ENCODE data around the gene RAB40A.

DNA sequence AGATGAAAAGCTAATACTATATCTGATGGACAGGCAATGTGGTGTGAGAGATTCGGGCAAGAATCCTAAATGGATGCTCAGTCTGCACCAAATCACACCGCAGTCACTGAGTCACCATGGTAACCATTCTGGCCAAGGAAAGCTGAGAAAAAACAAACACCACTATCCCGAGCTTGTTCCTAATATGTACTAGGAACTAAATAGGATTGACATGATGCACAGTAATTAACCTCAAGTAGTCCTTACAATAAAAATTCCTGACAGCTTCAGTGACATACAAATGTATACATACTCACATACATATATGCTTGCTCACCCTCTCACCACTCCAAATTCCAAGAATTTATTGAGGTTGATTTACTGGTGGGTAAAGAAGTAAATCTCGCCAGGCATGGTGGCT, 1.1 kb upstream of the RAB40A start:
- TF ChIP-seq, protein P1, sequence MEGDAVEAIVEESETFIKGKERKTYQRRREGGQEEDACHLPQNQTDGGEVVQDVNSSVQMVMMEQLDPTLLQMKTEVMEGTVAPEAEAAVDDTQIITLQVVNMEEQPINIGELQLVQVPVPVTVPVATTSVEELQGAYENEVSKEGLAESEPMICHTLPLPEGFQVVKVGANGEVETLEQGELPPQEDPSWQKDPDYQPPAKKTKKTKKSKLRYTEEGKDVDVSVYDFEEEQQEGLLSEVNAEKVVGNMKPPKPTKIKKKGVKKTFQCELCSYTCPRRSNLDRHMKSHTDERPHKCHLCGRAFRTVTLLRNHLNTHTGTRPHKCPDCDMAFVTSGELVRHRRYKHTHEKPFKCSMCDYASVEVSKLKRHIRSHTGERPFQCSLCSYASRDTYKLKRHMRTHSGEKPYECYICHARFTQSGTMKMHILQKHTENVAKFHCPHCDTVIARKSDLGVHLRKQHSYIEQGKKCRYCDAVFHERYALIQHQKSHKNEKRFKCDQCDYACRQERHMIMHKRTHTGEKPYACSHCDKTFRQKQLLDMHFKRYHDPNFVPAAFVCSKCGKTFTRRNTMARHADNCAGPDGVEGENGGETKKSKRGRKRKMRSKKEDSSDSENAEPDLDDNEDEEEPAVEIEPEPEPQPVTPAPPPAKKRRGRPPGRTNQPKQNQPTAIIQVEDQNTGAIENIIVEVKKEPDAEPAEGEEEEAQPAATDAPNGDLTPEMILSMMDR (IDR thresholded peaks at IDR 0.05), result no peak
- TF ChIP-seq FOXP1 (CRISPR knock-in tag; IDR thresholded peaks at IDR 0.05; ENCODE audit: borderline replicate concordance) (no peak), NFYB (CRISPR knock-in tag; conservative IDR thresholded peaks at IDR 0.05; ENCODE audit: low read depth) (no peak), NFE2L1 (CRISPR knock-in tag; IDR thresholded peaks at IDR 0.05) (no peak), GABPB1 (CRISPR knock-in tag; IDR thresholded peaks at IDR 0.05) (no peak)

Measured in WTC11 (cell line).